ENCODE results near the gene ATG10. TPM values are rescaled to one million over a fixed set of nuclear protein-coding genes. Genes with fewer than 3 reads are reported as not detected.
"Not testable (repeated sequence)": the region's sequence is repeated elsewhere in the genome, so short reads cannot be mapped to it uniquely, and the experiment has no call there.

Gene ATG10
- total RNA-seq, 1 experiment from 2014 or later = 10.0 TPM

DNA sequence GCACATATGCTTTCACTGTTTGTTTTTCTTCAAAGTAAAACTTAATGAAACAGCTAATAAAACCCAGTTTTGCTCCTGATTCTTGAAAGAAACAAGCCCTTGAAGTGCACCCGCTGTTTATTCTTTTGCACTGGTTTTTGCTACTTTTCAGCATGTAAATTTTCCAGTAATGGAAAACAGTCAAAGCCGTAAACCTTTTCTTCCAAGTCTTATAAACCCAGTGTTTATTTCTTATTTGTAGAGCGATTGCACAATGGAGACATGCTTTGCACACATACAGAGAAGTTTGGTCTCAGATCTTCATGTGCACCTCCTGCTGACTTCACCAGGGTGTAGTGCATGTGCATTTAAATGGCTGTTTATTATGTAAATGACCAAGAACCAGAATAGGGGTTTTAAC lies 51.8 kb downstream of the ATG10 start:
- Mint-ChIP-seq H3K4me3 (ENCODE audit: low read depth, unreplicated experiment) (no peak overlapping the region), H3K27ac (ENCODE audit: unreplicated experiment) (no peak overlapping the region), H3K9me3 (ENCODE audit: low read depth, unreplicated experiment) (no peaks in the 10 kb centered on the region), H3K36me3 (ENCODE audit: insufficient read depth, unreplicated experiment) (no peaks in the 10 kb centered on the region), H3K4me1 (ENCODE audit: low read depth, unreplicated experiment) (no peaks in the 10 kb centered on the region), H3K27me3 (ENCODE audit: unreplicated experiment) (no peaks in the 10 kb centered on the region)
- TF ChIP-seq, protein P1, sequence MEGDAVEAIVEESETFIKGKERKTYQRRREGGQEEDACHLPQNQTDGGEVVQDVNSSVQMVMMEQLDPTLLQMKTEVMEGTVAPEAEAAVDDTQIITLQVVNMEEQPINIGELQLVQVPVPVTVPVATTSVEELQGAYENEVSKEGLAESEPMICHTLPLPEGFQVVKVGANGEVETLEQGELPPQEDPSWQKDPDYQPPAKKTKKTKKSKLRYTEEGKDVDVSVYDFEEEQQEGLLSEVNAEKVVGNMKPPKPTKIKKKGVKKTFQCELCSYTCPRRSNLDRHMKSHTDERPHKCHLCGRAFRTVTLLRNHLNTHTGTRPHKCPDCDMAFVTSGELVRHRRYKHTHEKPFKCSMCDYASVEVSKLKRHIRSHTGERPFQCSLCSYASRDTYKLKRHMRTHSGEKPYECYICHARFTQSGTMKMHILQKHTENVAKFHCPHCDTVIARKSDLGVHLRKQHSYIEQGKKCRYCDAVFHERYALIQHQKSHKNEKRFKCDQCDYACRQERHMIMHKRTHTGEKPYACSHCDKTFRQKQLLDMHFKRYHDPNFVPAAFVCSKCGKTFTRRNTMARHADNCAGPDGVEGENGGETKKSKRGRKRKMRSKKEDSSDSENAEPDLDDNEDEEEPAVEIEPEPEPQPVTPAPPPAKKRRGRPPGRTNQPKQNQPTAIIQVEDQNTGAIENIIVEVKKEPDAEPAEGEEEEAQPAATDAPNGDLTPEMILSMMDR (IDR thresholded peaks at IDR 0.05; ENCODE audit: unreplicated experiment) = no peak
- intact Hi-C loops (cut with micrococcal nuclease; ENCODE audit: unreplicated experiment) = no loop called here
- CTCF ChIA-PET = interaction anchor here (0.5 kb wide), 1 partner anchor 120 kb away, joined by 3 read pairs; no protein-coding TSS in a partner anchor
- no peak for DNase-seq
- no TSS peak for BruUV-seq (replicated peaks)

DNA sequence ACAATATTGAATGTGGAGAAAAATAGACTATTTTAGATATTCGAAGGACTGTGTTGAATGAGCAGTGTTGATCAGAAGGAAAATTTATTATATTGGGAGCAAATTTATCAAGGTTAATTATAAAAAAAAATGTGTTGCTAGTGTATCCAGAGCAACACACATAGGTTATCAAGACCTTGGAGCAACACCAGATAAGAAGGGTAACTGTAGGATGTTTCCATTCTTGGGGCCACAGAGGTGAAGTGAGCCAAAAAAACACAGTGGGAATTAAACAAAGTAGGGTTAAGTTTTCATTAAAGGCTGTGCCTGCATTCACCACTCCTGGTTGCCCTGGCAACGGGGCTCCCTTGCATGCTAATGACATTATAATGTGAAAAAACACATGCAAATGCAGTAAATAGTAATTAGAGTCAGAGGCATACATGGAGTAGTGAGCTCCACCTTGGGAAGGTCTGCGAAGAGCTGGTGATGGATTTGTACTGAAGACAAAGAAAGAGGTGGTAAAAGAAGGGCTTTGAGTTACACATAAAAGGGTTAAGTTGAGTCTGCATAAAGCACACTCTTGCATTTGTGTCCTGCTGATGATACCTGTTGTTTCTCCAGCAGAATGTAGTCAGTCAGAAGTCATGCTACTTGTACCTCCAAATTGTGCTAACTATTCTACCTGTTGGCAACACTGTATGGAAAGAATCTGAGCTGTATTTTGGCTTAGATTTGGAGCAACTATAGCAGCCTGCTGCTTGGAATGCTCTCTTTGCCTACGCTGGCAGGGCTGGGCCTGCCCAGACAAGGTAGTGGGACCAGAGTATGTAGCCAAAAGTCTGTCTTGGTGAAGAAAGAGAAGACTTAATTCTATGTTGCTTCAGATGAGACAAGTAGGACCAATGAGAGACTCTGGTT lies 59.6 kb downstream of the ATG10 start:
- H3K9me3 Mint-ChIP-seq (ENCODE audit: low read depth, unreplicated experiment) = no peaks in the 10 kb centered on the region
- no peak overlapping the region for H3K4me3 Mint-ChIP-seq (ENCODE audit: low read depth, unreplicated experiment)
- no peaks in the 10 kb centered on the region for H3K4me1 Mint-ChIP-seq (ENCODE audit: low read depth, unreplicated experiment)
- no peaks in the 10 kb centered on the region for H3K36me3 Mint-ChIP-seq (ENCODE audit: insufficient read depth, unreplicated experiment)
- H3K27me3 Mint-ChIP-seq (ENCODE audit: unreplicated experiment) = no peaks in the 10 kb centered on the region
- CTCF ChIA-PET = no interaction called here
- DNase-seq = no peak
- BruUV-seq (replicated peaks) = no TSS peak
- TF ChIP-seq, protein P1 (IDR thresholded peaks at IDR 0.05; ENCODE audit: unreplicated experiment) = no peak
- no peak overlapping the region for H3K27ac Mint-ChIP-seq (ENCODE audit: unreplicated experiment)
- intact Hi-C loops (cut with micrococcal nuclease; ENCODE audit: unreplicated experiment) = no loop called here

DNA sequence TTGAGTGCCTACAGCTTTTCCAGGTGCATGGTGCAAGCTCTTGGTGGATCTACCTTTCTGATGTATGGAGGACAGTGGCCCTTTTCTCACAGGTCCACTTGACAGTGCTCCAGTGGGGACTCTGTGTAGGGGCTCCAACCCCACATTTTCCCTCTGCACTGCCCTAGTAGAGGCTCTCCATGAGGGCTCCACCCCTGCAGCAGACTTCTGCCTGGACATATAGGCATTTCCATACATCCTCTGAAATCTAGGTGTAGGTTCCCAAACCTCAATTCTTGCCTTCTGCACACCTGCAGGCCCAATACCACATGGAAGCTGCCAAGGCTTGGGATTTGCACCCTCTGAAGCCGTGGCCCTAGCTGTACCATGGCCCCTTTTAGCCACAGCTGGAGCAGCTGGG lies 71.1 kb downstream of the ATG10 start:
- CTCF ChIA-PET; H3K36me3 Mint-ChIP-seq (ENCODE audit: insufficient read depth, unreplicated experiment); H3K27ac Mint-ChIP-seq (ENCODE audit: unreplicated experiment): not testable (repeated sequence)

DNA sequence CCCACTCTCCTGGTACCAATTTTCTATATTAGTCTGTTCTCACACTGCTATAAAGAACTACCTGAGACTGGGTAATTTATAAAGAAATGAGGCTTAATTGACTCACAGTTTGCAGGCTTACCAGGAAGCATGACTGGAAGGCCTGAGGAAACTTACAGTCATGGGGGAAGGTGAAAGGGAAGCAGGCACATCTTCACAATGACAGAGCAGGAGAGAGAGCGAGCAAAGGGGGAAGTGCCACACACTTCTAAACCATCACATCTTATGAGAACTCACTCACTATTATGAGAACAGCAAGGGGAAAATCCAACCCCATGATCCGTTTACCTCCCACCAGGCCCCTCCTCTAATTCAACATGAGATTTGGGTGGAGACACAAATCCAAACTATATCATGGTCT lies 72.2 kb downstream of the ATG10 start:
- no peaks in the 10 kb centered on the region for H3K36me3 Mint-ChIP-seq (ENCODE audit: insufficient read depth, unreplicated experiment)
- no peak for DNase-seq
- no peaks in the 10 kb centered on the region for H3K27me3 Mint-ChIP-seq (ENCODE audit: unreplicated experiment)
- H3K4me1 Mint-ChIP-seq (ENCODE audit: low read depth, unreplicated experiment) = no peaks in the 10 kb centered on the region
- no peak overlapping the region for H3K4me3 Mint-ChIP-seq (ENCODE audit: low read depth, unreplicated experiment)
- peaks cover 9% of the 10 kb centered on the region for H3K9me3 Mint-ChIP-seq (ENCODE audit: low read depth, unreplicated experiment)
- CTCF ChIA-PET = no interaction called here
- no peak overlapping the region for H3K27ac Mint-ChIP-seq (ENCODE audit: unreplicated experiment)
- intact Hi-C loops (cut with micrococcal nuclease; ENCODE audit: unreplicated experiment) = no loop called here
- TF ChIP-seq, protein P1 (IDR thresholded peaks at IDR 0.05; ENCODE audit: unreplicated experiment) = no peak
- no TSS peak for BruUV-seq (replicated peaks)

More for the DNA sequence above, 71.1 kb downstream of the ATG10 start:
- H3K4me3 Mint-ChIP-seq (ENCODE audit: low read depth, unreplicated experiment); intact Hi-C loops (cut with micrococcal nuclease; ENCODE audit: unreplicated experiment); BruUV-seq (replicated peaks); H3K27me3 Mint-ChIP-seq (ENCODE audit: unreplicated experiment); DNase-seq; H3K4me1 Mint-ChIP-seq (ENCODE audit: low read depth, unreplicated experiment): not testable (repeated sequence)
- H3K9me3 Mint-ChIP-seq (ENCODE audit: low read depth, unreplicated experiment) = peaks cover 13% of the 10 kb centered on the region
